Lung microvascular endothelial cell (primary cell): ENCODE measurements around the gene HAPSTR1. TPM values are rescaled to one million over a fixed set of nuclear protein-coding genes. Genes with fewer than 3 reads are reported as not detected.

Experiments used
- DNase-seq, 2 donors: peaks; one replicate each; pipeline versions ENCODE4 v3.0.0 to v3.0.0-alpha.2; 2010; ENCODE audit warnings: low read depth in 2 of 2
- total RNA-seq: library from RNA; depleted of rRNA; stranded (reverse); fragments of >200 nt; gene quantifications from 2 replicates; pipeline ENCODE4 v1.2.1, GENCODE V29; 2014

Gene HAPSTR1
- total RNA-seq, 1 donor from 2014 or later: 56.2 TPM

- DNase-seq: no peak
Measured at GRCh38 chr16:9122342-9122741, 30.9 kb downstream of the HAPSTR1 start.

DNA sequence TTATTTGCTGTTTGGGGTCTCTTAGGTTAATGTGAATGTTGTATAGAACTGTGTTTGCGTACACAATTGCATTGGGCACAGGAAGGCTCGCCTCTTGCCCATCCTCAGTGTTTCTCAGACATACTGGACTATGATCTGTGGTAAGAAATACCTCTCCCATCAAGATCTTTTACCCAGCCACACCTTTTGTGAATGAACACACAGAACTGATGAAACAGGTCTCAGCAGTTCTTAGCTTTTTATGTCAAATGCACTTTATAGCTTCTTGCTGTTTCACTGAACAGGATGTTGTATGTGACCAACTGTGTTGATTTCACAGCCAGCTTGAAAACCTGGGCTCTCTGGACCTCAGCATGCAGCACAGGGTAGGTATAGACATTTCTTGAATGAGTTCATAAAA, 31.5 kb downstream of the HAPSTR1 start:
- DNase-seq: no peak

- no peak for DNase-seq
Measured at GRCh38 chr16:9123401-9123800, 32.0 kb downstream of the HAPSTR1 start.

GRCh38 chr16:9123871-9124270, 32.4 kb downstream of the HAPSTR1 start:
- no peak for DNase-seq

- DNase-seq: no peak
Measured at GRCh38 chr16:9124444-9124843, 33.0 kb downstream of the HAPSTR1 start.

DNA sequence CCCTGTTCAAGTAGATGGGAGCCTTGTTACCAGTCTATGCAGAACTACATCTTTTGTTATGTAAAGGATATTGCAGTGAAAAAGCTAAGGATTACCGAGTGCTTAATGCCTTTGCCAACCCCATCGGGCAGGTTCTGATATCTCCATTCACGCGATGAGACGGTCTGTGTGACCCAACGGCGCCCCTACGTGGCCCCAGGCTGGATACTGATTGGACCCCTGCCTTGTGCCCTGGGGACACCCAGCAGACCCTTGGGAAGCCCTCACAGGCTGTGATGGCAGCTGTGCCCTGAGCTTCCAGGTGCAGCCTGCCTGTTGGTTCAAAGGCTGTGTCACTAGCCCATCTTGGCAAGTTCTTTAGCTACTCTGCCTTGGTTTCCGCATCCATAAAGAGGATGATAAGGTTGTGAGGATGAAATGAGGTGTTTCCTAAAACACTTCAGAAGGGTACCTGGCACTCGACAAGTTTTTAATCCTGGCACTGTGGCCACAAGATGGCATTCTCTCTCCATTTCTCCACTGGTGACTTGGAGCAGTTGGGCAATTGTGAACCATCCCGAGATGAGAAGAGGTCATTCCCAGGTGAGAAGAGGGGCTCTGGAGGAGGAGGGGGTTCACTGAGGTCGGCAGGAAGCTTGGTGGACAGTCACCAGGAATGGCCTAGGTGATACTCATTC, 33.6 kb downstream of the HAPSTR1 start:
- no peak for DNase-seq

DNA sequence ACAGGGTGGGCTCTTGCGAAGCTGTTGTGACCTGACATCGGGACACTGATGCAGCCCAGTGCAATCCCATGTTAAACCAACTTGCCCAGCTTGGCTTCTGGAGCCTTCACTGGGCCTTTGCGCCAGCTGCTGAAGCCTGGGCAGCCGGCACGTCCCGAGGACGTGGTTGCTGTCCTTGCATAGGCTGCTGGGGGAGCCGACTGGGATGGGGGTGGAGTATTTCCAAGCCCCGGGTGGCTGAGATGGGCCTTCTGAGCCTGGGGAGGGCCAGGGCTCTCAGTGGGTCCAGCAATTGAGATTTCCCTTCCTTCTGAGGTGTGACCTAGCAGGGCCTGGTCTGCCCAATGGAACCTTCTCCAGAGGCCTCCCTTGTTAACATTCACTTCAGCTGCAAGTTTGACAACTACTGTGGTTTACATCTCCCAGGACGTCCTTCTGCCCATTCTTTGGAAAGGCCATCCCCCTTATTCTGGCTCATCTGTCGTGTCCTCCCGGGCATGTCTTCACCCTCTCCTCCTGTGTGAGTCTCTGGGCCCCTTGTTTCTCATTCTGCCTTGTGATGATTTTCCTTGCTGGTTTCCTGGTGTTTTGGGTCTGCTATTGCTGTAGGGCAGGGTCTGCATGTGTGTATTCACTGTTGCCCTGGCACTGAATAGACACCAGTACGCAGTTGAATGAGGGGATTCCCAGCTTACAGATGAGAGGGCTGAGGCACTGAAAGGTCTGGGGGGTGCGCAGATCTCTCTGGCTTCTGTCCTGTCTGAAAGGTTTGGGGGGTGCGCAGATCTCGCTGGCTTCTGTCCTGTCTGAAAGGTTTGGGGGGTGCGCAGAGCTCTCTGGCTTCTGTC, 34.4 kb downstream of the HAPSTR1 start:
- DNase-seq: peak; percentile 38 to 41

DNA sequence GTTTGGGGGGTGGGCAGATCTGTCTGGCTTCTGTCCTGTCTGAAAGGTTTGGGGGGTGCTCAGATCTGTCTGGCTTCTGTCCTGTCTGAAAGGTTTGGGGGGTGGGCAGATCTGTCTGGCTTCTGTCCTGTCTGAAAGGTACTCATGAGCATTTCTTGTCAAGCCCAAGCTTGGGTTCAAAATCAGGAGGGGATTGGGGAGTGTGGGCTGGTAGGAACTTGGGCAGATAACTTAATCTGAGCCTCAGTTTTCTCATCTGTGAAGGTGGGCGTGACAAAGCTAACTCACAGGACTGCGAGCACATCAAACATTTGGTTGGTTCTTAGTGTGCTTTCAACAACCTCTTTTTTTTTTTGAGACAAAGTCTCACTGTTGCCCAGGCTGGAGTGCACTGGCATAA, 35.2 kb downstream of the HAPSTR1 start:
- no peak for DNase-seq

- peak in 1 of 2 donors; percentile 87 for DNase-seq
Measured at GRCh38 chr16:9128346-9129342, 37.2 kb downstream of the HAPSTR1 start.

GRCh38 chr16:9134306-9134705, 42.9 kb downstream of the HAPSTR1 start:
- DNase-seq: no peak

GRCh38 chr16:9134739-9135138, 43.3 kb downstream of the HAPSTR1 start:
- peak; percentile 57 to 75 for DNase-seq

DNA sequence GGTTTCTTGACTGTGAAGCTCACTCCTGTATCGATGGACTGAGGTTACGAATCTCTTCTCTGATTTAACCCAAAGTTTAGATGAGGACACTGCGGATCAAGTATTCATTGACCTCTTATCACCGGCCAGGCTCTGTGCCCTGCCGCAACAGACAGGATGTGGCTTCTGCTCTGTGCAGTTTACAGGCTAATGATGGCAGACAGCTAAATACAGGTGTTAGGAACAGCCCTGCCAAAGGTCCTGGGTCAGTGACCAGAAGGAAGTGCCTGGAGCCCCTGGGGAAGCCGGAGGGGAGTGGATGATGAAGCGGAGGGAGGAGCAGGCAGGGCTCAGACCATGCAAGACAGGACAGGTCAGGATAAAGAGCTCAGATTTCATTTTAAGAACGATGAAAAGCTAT, 44.4 kb downstream of the HAPSTR1 start:
- DNase-seq: peak; percentile 21 to 60

GRCh38 chr16:9136596-9136995, 45.2 kb downstream of the HAPSTR1 start:
- no peak for DNase-seq

DNA sequence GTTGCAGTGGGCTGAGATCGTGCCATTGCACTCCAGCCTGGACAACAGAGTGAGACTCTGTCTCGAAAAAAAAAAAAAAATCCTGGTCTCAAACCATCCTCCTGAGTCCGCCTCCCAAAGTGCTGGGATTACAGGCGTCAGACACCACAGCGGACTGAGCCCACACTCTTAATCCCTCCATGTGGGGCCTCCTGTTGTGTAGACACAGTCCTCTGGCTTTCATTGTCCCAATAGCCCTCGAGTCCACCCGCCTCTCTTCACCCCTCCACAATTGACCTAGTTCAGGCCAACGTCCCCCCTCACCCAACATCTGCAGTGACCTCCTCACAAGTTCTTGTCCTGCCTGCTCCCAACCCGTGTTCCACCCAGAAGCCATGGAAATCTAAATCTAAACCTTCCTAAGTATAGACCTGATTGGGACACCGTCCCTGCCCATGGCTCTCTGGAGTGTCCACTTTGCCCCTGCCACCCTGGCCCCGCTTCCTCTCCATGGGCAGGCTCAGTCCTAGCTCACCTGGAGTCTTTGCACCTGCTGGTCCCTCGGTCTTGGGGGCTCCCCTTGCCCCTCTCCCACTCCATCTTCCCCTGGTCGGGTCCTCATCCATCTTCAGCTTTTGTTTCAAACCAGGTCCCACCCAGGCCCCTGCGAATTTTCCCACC, 46.7 kb downstream of the HAPSTR1 start:
- no peak for DNase-seq

DNA sequence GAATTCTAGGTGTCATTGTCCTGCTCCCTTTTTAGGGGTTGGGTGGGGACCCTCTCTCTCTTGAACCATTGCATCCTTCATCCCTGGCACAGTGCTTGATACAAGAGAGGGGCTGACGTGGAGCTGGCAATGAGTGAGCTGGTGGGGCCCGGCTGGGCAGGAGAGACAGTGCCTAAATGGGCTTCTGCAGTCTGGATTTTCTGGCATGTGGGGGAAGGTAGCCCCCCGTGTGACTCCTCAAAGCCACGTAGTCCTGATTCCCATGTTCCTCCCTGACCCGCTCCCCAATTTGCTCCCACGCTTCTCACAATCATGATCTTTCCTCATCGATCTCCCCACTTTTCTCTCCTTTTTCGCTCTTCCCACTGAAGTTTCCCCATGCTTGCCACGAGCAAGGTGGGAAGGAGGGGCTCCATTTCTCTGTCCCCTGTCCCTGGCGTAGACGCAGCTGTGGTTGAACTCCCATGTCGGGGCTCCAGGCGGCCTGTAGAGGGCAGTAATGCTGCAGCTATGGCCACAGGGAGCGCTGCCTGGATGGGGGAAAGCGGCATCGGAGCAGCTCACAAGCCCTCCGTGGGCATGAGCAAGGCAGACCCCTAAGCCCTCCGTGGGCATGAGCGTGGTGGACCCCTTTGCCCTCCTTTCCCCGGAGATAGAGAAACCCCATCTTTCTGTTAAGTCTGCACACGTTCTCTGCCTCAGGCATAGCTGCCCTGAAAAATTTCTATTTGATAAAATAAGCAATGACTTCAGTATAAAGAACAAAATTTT, 47.5 kb downstream of the HAPSTR1 start:
- peak; percentile 69 to 79 for DNase-seq

GRCh38 chr16:9139965-9140364, 48.5 kb downstream of the HAPSTR1 start:
- DNase-seq: peak; percentile 29 to 39
